ENCODE data around the gene ATXN7. TPM values are rescaled to one million over a fixed set of nuclear protein-coding genes. Genes with fewer than 3 reads are reported as not detected.

ATXN7 gene
- total RNA-seq, 1 donor from 2014 or later, result 28.7 TPM

DNA sequence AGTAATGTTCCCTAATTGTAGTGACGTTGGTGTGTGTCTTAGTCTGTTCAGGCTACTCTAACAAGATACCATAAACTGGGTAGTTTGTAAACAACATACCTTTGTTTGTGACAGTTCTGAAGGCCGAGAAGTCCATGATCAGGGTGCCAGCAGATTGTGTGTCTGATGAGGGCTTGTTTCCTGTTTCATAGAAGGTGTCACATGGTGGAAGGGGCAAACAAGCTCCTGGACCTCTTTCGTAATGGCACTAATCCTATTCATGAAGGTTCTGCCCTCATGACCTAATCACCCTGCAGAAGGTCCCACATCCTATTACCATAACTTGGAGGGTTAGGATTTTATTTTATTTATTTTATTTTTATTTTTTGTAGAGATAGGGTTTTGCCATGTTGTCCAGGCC is 11.1 kb downstream of the ATXN7 start:
- H3K9me3 Mint-ChIP-seq, result no peaks in the 10 kb centered on the region
- no peak overlapping the region for H3K4me3 Mint-ChIP-seq
- no peak overlapping the region for H3K27ac Mint-ChIP-seq
- TF ChIP-seq, protein P1, sequence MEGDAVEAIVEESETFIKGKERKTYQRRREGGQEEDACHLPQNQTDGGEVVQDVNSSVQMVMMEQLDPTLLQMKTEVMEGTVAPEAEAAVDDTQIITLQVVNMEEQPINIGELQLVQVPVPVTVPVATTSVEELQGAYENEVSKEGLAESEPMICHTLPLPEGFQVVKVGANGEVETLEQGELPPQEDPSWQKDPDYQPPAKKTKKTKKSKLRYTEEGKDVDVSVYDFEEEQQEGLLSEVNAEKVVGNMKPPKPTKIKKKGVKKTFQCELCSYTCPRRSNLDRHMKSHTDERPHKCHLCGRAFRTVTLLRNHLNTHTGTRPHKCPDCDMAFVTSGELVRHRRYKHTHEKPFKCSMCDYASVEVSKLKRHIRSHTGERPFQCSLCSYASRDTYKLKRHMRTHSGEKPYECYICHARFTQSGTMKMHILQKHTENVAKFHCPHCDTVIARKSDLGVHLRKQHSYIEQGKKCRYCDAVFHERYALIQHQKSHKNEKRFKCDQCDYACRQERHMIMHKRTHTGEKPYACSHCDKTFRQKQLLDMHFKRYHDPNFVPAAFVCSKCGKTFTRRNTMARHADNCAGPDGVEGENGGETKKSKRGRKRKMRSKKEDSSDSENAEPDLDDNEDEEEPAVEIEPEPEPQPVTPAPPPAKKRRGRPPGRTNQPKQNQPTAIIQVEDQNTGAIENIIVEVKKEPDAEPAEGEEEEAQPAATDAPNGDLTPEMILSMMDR (IDR thresholded peaks at IDR 0.05; ENCODE audit: unreplicated experiment), result no peak
- no peaks in the 10 kb centered on the region for H3K27me3 Mint-ChIP-seq (ENCODE audit: low read depth)
- no peak for DNase-seq (ENCODE audit: low spot score in 2 of 2, unreplicated experiment in 2 of 2)
- H3K36me3 Mint-ChIP-seq, result no peaks in the 10 kb centered on the region
- peaks cover 37% of the 10 kb centered on the region for H3K4me1 Mint-ChIP-seq

DNA sequence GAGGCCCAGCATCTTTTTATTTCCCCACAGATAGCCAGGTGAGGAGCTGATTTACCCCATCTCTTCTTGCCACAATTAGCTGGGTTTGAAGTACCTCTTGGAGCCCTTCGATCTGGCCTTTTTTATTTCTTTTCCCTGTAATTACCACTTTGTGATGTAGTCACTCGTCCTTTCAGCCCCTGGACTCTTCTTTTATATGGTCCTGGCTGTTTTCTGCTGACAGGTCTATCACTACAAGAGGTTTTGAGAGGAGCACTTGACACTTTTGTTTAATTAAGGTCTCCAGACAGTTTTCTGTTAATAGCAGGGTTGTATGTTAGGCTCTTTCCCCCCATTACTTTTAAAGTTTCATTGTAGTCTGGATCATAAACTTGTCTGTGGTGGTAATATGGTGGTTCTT is 11.8 kb downstream of the ATXN7 start:
- H3K27ac Mint-ChIP-seq, result no peak overlapping the region
- TF ChIP-seq, protein P1 (IDR thresholded peaks at IDR 0.05; ENCODE audit: unreplicated experiment), result no peak
- H3K9me3 Mint-ChIP-seq, result no peaks in the 10 kb centered on the region
- no peak for DNase-seq (ENCODE audit: low spot score in 2 of 2, unreplicated experiment in 2 of 2)
- H3K36me3 Mint-ChIP-seq, result no peaks in the 10 kb centered on the region
- peaks cover 37% of the 10 kb centered on the region for H3K4me1 Mint-ChIP-seq
- no peak overlapping the region for H3K4me3 Mint-ChIP-seq
- no peaks in the 10 kb centered on the region for H3K27me3 Mint-ChIP-seq (ENCODE audit: low read depth)

DNA sequence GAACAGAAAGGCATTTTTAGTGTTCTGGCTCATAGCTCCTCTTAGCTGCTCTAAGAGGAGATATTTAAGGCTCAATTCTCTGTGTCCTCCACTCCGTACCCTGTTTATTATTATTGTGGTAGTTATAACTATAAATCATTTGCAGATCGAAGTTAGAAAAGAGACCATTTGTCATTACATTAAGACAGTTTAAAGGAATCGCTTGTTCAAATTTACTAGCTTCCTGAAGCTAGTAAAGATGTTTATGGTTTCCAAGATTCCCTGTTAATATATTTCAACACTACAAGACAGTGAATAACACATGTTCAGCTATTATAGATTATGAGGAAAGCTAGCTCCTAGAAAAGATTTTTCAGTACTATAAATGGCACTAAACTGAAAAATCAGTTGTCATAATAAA is 12.6 kb downstream of the ATXN7 start:
- no peaks in the 10 kb centered on the region for H3K9me3 Mint-ChIP-seq
- DNase-seq (ENCODE audit: low spot score in 2 of 2, unreplicated experiment in 2 of 2), result no peak
- H3K27me3 Mint-ChIP-seq (ENCODE audit: low read depth), result no peaks in the 10 kb centered on the region
- no peaks in the 10 kb centered on the region for H3K36me3 Mint-ChIP-seq
- H3K4me1 Mint-ChIP-seq, result peaks cover 33% of the 10 kb centered on the region
- TF ChIP-seq, protein P1 (IDR thresholded peaks at IDR 0.05; ENCODE audit: unreplicated experiment), result no peak
- H3K4me3 Mint-ChIP-seq, result no peak overlapping the region
- peak overlapping the region; percentile 78 for H3K27ac Mint-ChIP-seq

DNA sequence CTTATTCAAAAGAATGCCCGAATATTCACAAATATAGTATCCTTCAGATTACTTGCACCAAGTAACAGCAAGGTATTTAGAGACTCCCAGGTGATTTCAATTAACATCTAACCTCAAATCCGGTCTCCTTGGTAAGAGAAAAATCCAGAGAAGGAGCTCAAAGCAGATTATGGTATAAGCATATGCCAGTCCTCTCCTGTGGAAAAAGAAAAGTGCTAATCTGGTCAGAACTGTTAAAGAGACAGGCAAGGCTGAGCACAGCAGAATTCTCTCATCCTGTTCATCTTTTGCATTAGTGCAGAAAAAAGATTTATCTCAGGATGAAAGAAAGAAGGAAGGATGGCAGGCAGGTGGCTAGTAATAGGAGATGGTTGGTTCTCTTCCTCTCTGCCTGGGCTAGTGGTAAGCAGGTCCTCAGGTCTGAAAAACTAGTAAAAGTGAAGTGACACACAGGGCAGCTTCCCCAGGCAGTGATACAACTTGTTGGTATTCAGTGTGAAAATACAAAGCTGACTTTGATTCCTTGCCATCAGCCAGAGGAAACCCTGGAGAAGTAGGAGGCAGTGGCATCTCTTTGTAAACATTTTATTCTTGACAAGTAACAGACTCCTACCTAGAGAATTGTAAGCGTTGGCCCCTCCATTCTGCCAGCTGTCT is 14.2 kb downstream of the ATXN7 start:
- TF ChIP-seq, protein P1 (IDR thresholded peaks at IDR 0.05; ENCODE audit: unreplicated experiment), result no peak
- Mint-ChIP-seq H3K4me1 (peaks cover 33% of the 10 kb centered on the region), H3K36me3 (no peaks in the 10 kb centered on the region), H3K27ac (no peak overlapping the region), H3K4me3 (no peak overlapping the region), H3K9me3 (no peaks in the 10 kb centered on the region), H3K27me3 (ENCODE audit: low read depth) (no peaks in the 10 kb centered on the region)
- DNase-seq (ENCODE audit: low spot score in 2 of 2, unreplicated experiment in 2 of 2), result no peak

DNA sequence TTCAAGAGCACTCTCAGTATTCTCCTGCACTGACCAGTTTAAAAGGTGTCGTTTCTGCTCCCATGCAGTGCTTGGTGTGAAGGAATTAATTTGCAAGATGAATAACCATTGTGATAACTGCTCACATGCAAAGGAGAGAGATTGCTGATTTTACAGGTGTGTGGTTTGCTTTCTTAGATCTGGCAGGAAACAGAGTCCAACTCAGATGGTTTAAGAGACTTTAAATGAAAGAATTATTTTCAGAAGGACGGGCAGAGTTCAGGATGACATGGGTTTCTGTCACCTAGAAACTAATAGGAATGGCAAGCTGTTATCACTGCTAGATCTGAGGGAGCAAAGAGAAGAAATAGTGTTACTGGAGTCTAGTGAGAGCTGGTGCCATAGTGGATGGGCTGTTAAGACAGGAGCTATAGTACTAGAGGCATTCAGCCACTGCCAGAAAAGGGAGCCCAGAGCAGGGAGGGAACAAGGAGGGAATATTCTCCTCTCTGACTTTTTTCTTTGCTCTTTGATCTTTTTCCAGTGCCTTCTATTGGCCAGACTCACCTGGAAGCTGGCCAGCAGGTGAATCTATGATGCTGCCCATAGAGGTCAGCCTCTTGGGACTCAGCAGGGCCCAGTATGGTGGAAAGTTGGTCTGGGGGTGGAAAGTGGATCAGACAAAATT is 14.9 kb downstream of the ATXN7 start:
- TF ChIP-seq, protein P1 (IDR thresholded peaks at IDR 0.05; ENCODE audit: unreplicated experiment), result no peak
- no peak for DNase-seq (ENCODE audit: low spot score in 2 of 2, unreplicated experiment in 2 of 2)
- H3K36me3 Mint-ChIP-seq, result no peaks in the 10 kb centered on the region
- H3K4me1 Mint-ChIP-seq, result peaks cover 33% of the 10 kb centered on the region
- no peaks in the 10 kb centered on the region for H3K27me3 Mint-ChIP-seq (ENCODE audit: low read depth)
- no peak overlapping the region for H3K27ac Mint-ChIP-seq
- H3K4me3 Mint-ChIP-seq, result no peak overlapping the region
- no peaks in the 10 kb centered on the region for H3K9me3 Mint-ChIP-seq
